Astrocyte of the spinal cord (primary cell): ENCODE measurements around the gene RNF5.

ENCODE experiments used
- DNase-seq: peaks from one replicate; pipeline ENCODE4 v3.0.0; 2011; ENCODE audit warnings: low read depth, low spot score
- H3K4me3 ChIP-seq: 2 replicates; pipeline ENCODE4 v1.5.1; 2011; ENCODE audit warnings: low read depth, mild to moderate bottlenecking, low read length, moderate library complexity
- in situ Hi-C: cut with HindIII; loops from 2 replicates; pipeline ENCODE4 v1.10.0; 2017; ENCODE audit warnings: low sequenced_read_pairs
- TF ChIP-seq, protein P1 (sequence below): IDR thresholded peaks from 2 replicates; pipeline ENCODE4 v1.5.1; 2012; ENCODE audit warnings: low read depth, mild to moderate bottlenecking, low read length, inconsistent platforms

The RNF5 gene

GRCh38 chr6:32195652-32195901 lies 17.4 kb downstream of the RNF5 start:
- no peak overlapping the region for H3K4me3 ChIP-seq
- peak; percentile 100 for DNase-seq
- in situ Hi-C loops = no loop called here
- TF ChIP-seq, protein P1, sequence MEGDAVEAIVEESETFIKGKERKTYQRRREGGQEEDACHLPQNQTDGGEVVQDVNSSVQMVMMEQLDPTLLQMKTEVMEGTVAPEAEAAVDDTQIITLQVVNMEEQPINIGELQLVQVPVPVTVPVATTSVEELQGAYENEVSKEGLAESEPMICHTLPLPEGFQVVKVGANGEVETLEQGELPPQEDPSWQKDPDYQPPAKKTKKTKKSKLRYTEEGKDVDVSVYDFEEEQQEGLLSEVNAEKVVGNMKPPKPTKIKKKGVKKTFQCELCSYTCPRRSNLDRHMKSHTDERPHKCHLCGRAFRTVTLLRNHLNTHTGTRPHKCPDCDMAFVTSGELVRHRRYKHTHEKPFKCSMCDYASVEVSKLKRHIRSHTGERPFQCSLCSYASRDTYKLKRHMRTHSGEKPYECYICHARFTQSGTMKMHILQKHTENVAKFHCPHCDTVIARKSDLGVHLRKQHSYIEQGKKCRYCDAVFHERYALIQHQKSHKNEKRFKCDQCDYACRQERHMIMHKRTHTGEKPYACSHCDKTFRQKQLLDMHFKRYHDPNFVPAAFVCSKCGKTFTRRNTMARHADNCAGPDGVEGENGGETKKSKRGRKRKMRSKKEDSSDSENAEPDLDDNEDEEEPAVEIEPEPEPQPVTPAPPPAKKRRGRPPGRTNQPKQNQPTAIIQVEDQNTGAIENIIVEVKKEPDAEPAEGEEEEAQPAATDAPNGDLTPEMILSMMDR = peak; percentile 54

DNA sequence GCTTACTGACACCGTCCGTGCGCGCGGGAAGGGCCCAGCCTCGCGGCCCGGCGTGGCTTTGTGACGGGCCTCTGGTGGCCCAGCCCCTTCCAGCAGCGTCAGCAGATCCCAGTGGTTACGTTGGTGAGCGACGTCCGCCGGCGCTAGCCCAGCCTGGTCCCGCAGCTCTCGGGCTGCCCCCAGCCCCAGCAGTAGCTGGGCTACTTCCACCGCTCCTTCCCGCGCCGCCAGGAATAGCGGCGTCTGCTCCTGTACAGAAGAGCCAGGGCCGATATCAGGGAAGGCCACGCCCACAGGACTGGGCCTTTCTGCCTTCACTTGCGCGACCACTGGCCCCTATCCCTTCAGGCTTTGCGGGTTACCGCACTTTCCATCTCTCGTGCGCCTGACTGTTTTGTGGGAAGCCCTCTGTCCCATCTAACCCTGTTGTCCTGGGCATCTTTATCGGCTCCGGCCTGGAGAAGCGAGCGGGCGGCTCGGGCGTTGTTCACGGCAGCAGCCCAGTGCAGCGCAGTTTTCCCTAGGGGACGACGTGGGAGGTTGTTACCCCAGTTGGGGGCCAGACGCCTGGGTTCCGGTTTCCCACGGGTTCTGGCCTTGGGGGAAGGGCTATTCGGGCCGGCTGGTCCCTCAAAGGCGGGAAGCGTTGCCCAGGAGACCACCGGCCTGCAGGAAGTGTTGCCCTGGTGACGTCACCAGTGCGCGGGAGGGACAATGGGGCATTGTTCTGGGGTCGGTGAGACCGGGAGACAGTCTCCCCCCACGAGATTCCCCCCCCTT lies 17.9 kb downstream of the RNF5 start:
- H3K4me3 ChIP-seq = peak overlapping the region; percentile 67
- in situ Hi-C loops = no loop called here
- TF ChIP-seq, protein P1 = no peak
- peak; percentile 90 for DNase-seq

DNA sequence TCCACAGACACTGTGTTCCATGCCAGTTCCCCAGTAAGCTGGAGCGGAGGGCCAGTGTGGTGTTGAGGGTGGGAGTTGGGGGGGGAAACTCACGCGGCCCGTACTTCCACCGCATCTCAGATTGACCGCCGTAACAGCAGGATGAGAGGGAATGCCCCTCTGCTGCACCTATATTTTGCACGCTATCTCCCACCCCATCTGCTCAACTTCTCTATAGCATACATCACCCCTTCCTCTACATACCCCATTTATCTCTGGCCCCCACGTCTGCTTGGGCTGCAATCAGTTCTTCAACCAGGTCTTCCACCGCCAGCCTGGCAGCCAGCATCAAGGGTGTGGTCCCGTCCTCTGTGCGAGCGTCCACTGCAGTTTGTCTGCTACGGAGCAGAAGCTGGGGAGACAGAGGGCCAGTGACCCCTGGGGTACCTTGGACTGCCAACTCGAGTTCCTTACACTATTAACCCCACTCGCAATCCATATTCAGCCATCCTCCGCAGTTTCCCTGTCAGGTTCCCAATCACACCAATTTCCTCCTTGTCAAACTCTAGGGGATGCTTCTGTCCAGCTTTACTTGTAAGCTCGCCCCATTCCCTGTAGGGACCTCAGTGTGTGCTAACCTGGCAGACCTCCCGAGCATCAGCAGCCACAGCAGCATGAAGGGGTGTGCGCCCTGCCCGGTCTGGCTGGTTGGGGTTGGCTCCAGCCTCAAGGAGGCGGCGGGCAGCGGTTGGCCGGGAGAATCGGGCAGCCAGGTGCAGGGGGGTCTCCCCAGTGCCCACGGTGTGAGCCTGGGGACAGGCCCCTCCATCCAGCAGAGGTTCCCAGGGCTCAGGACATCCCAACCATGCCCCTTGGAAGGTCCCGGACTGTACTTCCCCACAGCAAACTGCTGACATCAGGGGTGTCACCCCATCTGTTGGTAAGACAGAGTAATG lies 18.7 kb downstream of the RNF5 start:
- peak overlapping the region; percentile 67 for H3K4me3 ChIP-seq
- TF ChIP-seq, protein P1 = no peak
- in situ Hi-C loops = no loop called here
- DNase-seq = peak; percentile 4

DNA sequence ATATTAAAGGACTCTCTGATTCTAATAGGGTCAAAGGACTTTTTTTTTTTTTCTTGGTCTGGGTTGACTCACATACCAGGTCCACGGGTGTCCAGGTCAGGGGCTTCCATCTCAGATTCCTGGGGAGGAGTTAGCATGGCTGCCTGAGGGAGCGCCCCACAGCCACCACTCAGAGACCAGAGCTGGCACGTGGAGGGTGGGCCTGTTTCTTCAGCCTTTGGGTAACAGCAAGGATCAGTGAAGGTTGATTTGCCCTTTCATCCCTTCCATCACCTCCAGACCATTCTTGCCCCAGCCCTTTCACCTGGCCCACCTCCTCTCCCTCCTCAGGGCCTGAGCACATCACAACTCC lies 20.1 kb downstream of the RNF5 start:
- no peak overlapping the region for H3K4me3 ChIP-seq
- TF ChIP-seq, protein P1 = no peak
- DNase-seq = no peak
- in situ Hi-C loops = no loop called here

GRCh38 chr6:32198866-32199265 lies 20.7 kb downstream of the RNF5 start:
- no peak for DNase-seq
- TF ChIP-seq, protein P1 = no peak
- in situ Hi-C loops = no loop called here

DNA sequence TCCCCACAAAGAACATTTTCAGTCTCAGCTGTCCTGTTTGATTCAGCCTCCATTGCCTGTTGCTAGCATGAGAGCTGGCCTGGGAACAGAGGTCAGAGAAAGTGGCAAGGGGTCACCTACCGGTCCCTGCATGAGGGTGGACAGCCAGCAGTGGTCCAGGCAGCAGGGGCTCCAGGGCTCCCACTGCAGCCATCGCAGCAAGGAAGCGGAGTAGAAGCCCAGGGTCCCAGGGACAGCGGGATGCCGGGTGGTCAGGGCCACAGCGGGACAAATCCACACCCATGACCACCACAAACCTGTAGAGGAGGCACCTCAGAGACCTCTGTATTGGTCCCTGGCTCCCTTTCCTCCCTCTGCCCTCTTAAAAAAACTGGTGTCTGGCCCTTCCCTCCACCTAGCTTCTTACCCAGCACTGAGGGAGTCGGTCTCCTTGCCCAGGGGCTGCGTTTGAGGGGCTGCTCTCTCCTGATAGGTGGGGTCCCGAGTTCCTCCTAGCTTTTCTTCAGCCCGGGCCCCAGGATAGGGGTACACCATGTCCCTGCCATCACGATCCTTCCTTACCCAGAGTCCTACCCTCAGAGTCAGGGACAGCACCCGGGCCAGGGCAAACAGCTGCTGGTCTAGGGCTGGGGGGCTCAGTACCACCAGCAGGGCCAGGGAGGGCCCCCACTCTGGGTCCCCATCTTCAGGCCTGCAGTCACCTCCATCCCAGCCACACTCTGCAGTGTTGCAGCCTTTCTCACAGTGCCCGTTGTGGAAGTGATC lies 22.7 kb downstream of the RNF5 start:
- in situ Hi-C loops = no loop called here
- TF ChIP-seq, protein P1 = no peak
- DNase-seq = no peak
- no peak overlapping the region for H3K4me3 ChIP-seq

More at GRCh38 chr6:32198866-32199265, 20.7 kb downstream of the RNF5 start:
- no peak overlapping the region for H3K4me3 ChIP-seq
